ENCODE results near the gene NDC1. TPM values are rescaled to one million over a fixed set of nuclear protein-coding genes. Genes with fewer than 3 reads are reported as not detected.
A peak's percentile ranks its signal among the peaks of the same experiment; 100 is the strongest.

NDC1 gene
- total RNA-seq, 1 donor from 2014 or later: 14.8 TPM

DNA sequence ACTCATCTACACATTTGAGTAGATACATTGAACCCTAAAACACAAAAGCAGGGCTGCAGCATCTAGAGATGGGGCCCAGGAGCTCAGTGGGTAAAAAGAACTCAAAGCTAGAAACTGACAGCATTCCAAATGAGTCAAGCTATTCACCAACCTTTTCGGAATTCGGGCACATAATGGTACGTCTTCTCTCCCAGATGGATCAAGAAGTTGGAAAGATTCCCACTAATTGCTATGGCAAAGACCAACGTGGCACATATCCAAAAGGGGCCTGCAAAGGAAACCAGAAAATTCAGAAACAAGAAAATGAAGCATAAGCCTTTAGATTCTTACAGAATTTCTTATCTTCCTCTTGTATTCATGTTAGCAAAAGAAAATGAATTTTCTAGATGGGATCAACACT lies 33.1 kb upstream of the NDC1 start:
- Histone ChIP-seq H3K4me3 (ENCODE audit: insufficient read depth, low read depth, low read length) (no peak overlapping the region), H3K27me3 (ENCODE audit: insufficient read depth, low read length) (no peaks in the 10 kb centered on the region), H3K36me3 (ENCODE audit: insufficient read depth, low read length) (peaks cover 4% of the 10 kb centered on the region), H3K9me3 (ENCODE audit: insufficient read depth, low read depth, low read length) (no peaks in the 10 kb centered on the region), H4K20me1 (ENCODE audit: insufficient read depth, low read length) (no peaks in the 10 kb centered on the region), H3K79me2 (ENCODE audit: insufficient read depth, low read length) (no peaks in the 10 kb centered on the region), H3K9ac (ENCODE audit: low read length) (no peak overlapping the region), H3K4me1 (ENCODE audit: insufficient read depth, low read length) (peaks cover 4% of the 10 kb centered on the region), H2AFZ (ENCODE audit: low read depth, low read length) (no peak overlapping the region), H3K27ac (ENCODE audit: low read depth, low read length) (no peak overlapping the region), H3K4me2 (ENCODE audit: low read length) (no peak overlapping the region)
- TF ChIP-seq CTCF (IDR thresholded peaks at IDR 0.05; ENCODE audit: insufficient read depth, low read depth, low read length) (no peak), EZH2 (IDR thresholded peaks at IDR 0.05; ENCODE audit: insufficient read depth, low read length) (no peak)
- H3K4me1 Mint-ChIP-seq (ENCODE audit: low read depth, unreplicated experiment): no peaks in the 10 kb centered on the region
- no peaks in the 10 kb centered on the region for H3K9me3 Mint-ChIP-seq (ENCODE audit: unreplicated experiment)
- FAIRE-seq (no peak), DNase-seq (ENCODE audit: low read depth) (peak; percentile 6)
- H3K4me3 Mint-ChIP-seq (ENCODE audit: unreplicated experiment): no peak overlapping the region
- no peaks in the 10 kb centered on the region for H3K27me3 Mint-ChIP-seq (ENCODE audit: low read depth, unreplicated experiment)
- peaks cover 24% of the 10 kb centered on the region for H3K36me3 Mint-ChIP-seq (ENCODE audit: low read depth, unreplicated experiment)
- H3K27ac Mint-ChIP-seq (ENCODE audit: unreplicated experiment): no peak overlapping the region

GRCh38 chr1:53869454-53870117 lies 31.5 kb upstream of the NDC1 start:
- Histone ChIP-seq H3K27ac (ENCODE audit: low read depth, low read length) (no peak overlapping the region), H3K36me3 (ENCODE audit: insufficient read depth, low read length) (peaks cover 4% of the 10 kb centered on the region), H3K27me3 (ENCODE audit: insufficient read depth, low read length) (no peaks in the 10 kb centered on the region), H4K20me1 (ENCODE audit: insufficient read depth, low read length) (no peaks in the 10 kb centered on the region), H3K4me2 (ENCODE audit: low read length) (no peak overlapping the region), H3K9me3 (ENCODE audit: insufficient read depth, low read depth, low read length) (no peaks in the 10 kb centered on the region), H3K4me3 (ENCODE audit: insufficient read depth, low read depth, low read length) (no peak overlapping the region), H3K4me1 (ENCODE audit: insufficient read depth, low read length) (peaks cover 4% of the 10 kb centered on the region), H3K79me2 (ENCODE audit: insufficient read depth, low read length) (no peaks in the 10 kb centered on the region), H3K9ac (ENCODE audit: low read length) (no peak overlapping the region), H2AFZ (ENCODE audit: low read depth, low read length) (no peak overlapping the region)
- TF ChIP-seq EZH2 (IDR thresholded peaks at IDR 0.05; ENCODE audit: insufficient read depth, low read length) (no peak), CTCF (IDR thresholded peaks at IDR 0.05; ENCODE audit: insufficient read depth, low read depth, low read length) (no peak)
- no peaks in the 10 kb centered on the region for H3K4me1 Mint-ChIP-seq (ENCODE audit: low read depth, unreplicated experiment)
- H3K9me3 Mint-ChIP-seq (ENCODE audit: unreplicated experiment): no peaks in the 10 kb centered on the region
- no peaks in the 10 kb centered on the region for H3K27me3 Mint-ChIP-seq (ENCODE audit: low read depth, unreplicated experiment)
- no peak for DNase-seq (ENCODE audit: low read depth)
- no peak for FAIRE-seq
- H3K4me3 Mint-ChIP-seq (ENCODE audit: unreplicated experiment): no peak overlapping the region
- H3K36me3 Mint-ChIP-seq (ENCODE audit: low read depth, unreplicated experiment): peaks cover 21% of the 10 kb centered on the region
- H3K27ac Mint-ChIP-seq (ENCODE audit: unreplicated experiment): no peak overlapping the region

DNA sequence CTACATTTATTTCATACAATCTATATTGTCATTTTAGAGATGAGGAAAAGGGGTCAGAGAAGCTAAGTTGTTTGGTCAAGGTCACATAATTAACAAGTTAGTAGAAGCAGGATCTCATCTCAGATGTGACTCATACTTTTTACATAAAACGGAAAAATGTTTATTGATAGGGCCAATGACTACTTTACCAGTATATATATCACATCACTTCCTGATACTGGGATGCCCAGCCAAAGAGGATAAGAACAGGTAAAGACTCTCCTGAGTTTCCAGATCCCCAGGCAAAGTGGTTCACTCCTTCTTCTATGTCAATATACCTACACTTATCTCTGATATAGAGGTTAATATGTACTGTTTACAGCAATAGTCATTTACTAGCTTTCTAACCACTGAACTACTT lies 30.5 kb upstream of the NDC1 start:
- FAIRE-seq: no peak

More for the DNA sequence above, 30.5 kb upstream of the NDC1 start:
- Histone ChIP-seq H3K9ac (ENCODE audit: low read length) (no peak overlapping the region), H4K20me1 (ENCODE audit: insufficient read depth, low read length) (no peaks in the 10 kb centered on the region), H2AFZ (ENCODE audit: low read depth, low read length) (no peak overlapping the region), H3K27ac (ENCODE audit: low read depth, low read length) (no peak overlapping the region), H3K4me1 (ENCODE audit: insufficient read depth, low read length) (peaks cover 4% of the 10 kb centered on the region), H3K4me2 (ENCODE audit: low read length) (no peak overlapping the region), H3K4me3 (ENCODE audit: insufficient read depth, low read depth, low read length) (no peak overlapping the region), H3K9me3 (ENCODE audit: insufficient read depth, low read depth, low read length) (no peaks in the 10 kb centered on the region), H3K36me3 (ENCODE audit: insufficient read depth, low read length) (peaks cover 4% of the 10 kb centered on the region), H3K27me3 (ENCODE audit: insufficient read depth, low read length) (no peaks in the 10 kb centered on the region), H3K79me2 (ENCODE audit: insufficient read depth, low read length) (no peaks in the 10 kb centered on the region)
- no peaks in the 10 kb centered on the region for H3K4me1 Mint-ChIP-seq (ENCODE audit: low read depth, unreplicated experiment)
- no peaks in the 10 kb centered on the region for H3K9me3 Mint-ChIP-seq (ENCODE audit: unreplicated experiment)
- no peak overlapping the region for H3K4me3 Mint-ChIP-seq (ENCODE audit: unreplicated experiment)
- no peak for DNase-seq (ENCODE audit: low read depth)
- no peak overlapping the region for H3K27ac Mint-ChIP-seq (ENCODE audit: unreplicated experiment)
- TF ChIP-seq CTCF (IDR thresholded peaks at IDR 0.05; ENCODE audit: insufficient read depth, low read depth, low read length) (no peak), EZH2 (IDR thresholded peaks at IDR 0.05; ENCODE audit: insufficient read depth, low read length) (no peak)
- no peaks in the 10 kb centered on the region for H3K27me3 Mint-ChIP-seq (ENCODE audit: low read depth, unreplicated experiment)
- peaks cover 21% of the 10 kb centered on the region for H3K36me3 Mint-ChIP-seq (ENCODE audit: low read depth, unreplicated experiment)
